ENCODE measurements around the gene MICU1.

Gene MICU1

GRCh38 chr10:72611783-72612182 lies 14.1 kb downstream of the MICU1 start:
- TF ChIP-seq, protein P1, sequence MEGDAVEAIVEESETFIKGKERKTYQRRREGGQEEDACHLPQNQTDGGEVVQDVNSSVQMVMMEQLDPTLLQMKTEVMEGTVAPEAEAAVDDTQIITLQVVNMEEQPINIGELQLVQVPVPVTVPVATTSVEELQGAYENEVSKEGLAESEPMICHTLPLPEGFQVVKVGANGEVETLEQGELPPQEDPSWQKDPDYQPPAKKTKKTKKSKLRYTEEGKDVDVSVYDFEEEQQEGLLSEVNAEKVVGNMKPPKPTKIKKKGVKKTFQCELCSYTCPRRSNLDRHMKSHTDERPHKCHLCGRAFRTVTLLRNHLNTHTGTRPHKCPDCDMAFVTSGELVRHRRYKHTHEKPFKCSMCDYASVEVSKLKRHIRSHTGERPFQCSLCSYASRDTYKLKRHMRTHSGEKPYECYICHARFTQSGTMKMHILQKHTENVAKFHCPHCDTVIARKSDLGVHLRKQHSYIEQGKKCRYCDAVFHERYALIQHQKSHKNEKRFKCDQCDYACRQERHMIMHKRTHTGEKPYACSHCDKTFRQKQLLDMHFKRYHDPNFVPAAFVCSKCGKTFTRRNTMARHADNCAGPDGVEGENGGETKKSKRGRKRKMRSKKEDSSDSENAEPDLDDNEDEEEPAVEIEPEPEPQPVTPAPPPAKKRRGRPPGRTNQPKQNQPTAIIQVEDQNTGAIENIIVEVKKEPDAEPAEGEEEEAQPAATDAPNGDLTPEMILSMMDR (IDR thresholded peaks at IDR 0.05; ENCODE audit: control insufficient read depth, extremely low read depth, insufficient read depth), result no peak
- no peak for DNase-seq (ENCODE audit: low read depth)
- no peak overlapping the region for H3K4me3 ChIP-seq (ENCODE audit: low read depth, low read length)

GRCh38 chr10:72610466-72610865 lies 15.4 kb downstream of the MICU1 start:
- no peak overlapping the region for H3K4me3 ChIP-seq (ENCODE audit: low read depth, low read length)
- TF ChIP-seq, protein P1 (IDR thresholded peaks at IDR 0.05; ENCODE audit: control insufficient read depth, extremely low read depth, insufficient read depth), result no peak
- no peak for DNase-seq (ENCODE audit: low read depth)

DNA sequence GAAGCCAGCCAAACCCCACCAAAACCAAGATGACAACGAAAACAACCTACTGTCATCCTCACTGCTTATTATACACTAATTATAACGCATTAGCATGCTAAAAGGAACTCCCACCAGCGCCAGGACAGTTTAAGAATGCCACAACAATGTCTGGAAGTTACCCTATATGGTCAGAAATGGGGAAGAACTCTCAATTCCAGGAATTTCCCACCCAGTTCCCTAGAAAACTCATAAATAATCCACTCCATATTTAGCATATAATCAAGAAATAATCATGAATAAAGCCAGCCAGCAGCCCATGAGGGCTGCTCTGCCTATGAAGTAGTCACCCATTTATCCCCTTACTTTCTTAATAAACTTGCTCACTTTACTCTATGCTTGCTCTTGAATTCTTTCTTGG lies 20.8 kb downstream of the MICU1 start:
- no peak overlapping the region for H3K4me3 ChIP-seq (ENCODE audit: low read depth, low read length)
- DNase-seq (ENCODE audit: low read depth), result no peak
- TF ChIP-seq, protein P1 (IDR thresholded peaks at IDR 0.05; ENCODE audit: control insufficient read depth, extremely low read depth, insufficient read depth), result no peak

DNA sequence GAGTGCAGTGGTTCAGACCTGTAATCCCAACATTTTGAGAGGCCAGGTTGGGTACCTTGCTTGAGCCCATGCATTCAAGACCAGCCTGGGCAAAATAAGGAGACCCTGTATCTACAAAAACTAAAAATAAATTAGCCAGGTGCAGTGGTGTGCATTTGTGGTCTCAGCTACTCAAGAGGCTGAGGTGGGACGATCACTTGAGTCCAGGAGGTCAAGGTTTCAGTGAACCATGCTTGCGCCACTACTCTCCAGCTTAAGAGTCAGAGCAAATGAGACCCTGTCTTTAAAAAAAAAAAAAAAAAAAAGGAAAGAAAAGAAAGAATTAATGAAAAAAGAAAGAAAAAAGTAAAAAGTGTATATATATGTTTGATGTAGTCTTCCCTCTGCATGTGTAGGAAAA lies 24.7 kb downstream of the MICU1 start:
- DNase-seq (ENCODE audit: low read depth), result no peak
- TF ChIP-seq, protein P1 (IDR thresholded peaks at IDR 0.05; ENCODE audit: control insufficient read depth, extremely low read depth, insufficient read depth), result no peak
- H3K4me3 ChIP-seq (ENCODE audit: low read depth, low read length), result no peak overlapping the region

DNA sequence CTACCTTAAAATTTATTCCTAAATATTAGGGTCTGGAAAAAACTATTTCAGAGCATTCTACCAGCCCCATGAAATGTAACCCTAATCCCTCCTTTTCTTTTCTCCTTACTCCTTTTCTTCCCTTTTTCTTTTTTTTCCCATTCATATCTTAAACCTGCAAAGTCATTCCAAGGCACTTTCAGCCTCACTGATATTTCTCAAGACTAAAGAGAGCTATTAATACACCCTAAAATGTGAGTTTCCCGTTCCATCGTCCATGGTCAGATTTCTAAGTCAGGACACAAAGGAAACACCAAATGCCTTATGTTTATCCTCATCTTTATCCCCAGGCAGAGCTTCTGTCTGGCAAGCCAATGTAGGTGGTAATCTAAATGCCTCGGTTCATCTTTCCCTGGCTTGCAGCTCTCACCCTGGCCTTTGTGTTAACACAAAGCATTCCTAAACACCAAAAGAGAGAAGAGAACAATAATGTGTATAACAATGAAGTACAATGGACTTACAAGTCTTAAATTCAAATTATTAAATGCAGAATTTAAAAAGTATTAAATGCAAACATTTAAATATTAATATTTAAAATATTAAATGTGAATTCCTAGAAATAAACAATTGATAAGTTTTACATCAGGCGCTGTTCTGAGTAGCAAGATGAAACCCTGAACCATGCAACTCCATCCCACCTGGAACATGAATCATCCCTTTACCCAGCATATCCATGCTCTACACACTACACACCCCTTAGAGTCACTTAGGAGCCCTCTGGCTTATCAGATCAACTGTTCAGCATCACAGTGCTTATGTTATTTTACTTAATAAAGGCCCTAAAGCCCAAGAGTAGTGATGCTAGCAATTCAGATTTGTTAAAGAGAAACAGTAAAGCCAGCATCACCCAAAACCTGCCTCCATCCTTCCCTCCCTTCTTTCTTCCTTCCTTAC lies 26.8 kb downstream of the MICU1 start:
- TF ChIP-seq, protein P1 (IDR thresholded peaks at IDR 0.05; ENCODE audit: control insufficient read depth, extremely low read depth, insufficient read depth), result no peak
- H3K4me3 ChIP-seq (ENCODE audit: low read depth, low read length), result no peak overlapping the region
- DNase-seq (ENCODE audit: low read depth), result no peak

DNA sequence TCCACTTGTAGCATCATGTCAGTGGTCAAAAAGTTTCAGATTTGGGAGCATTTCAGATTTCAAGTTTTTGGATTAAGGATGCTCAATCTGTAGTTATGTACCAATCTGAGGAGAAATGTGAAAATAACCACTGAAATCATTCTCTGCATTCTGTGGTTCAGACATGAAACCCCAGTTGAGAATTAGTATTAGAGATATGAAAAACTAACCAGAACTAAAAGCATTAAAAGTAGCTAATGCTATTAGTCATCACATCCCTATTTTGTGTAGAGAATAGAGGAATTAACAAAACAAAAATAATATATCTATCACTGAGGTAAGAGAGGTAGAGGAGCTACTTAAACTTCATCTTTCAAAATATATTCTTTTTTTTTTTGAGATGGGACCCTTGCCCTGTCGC lies 28.0 kb downstream of the MICU1 start:
- no peak overlapping the region for H3K4me3 ChIP-seq (ENCODE audit: low read depth, low read length)
- DNase-seq (ENCODE audit: low read depth), result no peak
- TF ChIP-seq, protein P1 (IDR thresholded peaks at IDR 0.05; ENCODE audit: control insufficient read depth, extremely low read depth, insufficient read depth), result no peak

Data from LNCaP clone FGC (cell line).